ENCODE results near the gene TMEM204.

Gene TMEM204

GRCh38 chr16:1494129-1494640 lies 39.3 kb upstream of the TMEM204 start:
- Histone ChIP-seq H3K9me3 (ENCODE audit: insufficient read depth, low read length) (no peaks in the 10 kb centered on the region), H3K36me3 (replicated peaks; ENCODE audit: low read depth, low read length) (peaks cover 16% of the 10 kb centered on the region), H3K79me2 (ENCODE audit: low read length) (peaks cover 24% of the 10 kb centered on the region), H3K9ac (ENCODE audit: low read length) (peak overlapping the region; percentile 79), H4K20me1 (ENCODE audit: insufficient read depth, low read length) (no peaks in the 10 kb centered on the region), H3K4me1 (ENCODE audit: low read length) (peaks cover 12% of the 10 kb centered on the region), H3K4me3 (ENCODE audit: low read length) (peak overlapping the region; percentile 81), H2AFZ (ENCODE audit: low read depth, low read length) (no peak overlapping the region), H3K27me3 (ENCODE audit: low read depth, low read length) (no peaks in the 10 kb centered on the region), H3K27ac (ENCODE audit: low read length) (no peak overlapping the region), H3K4me2 (ENCODE audit: low read length) (peak overlapping the region; percentile 61)
- no peak for TF ChIP-seq CTCF (IDR thresholded peaks at IDR 0.05; ENCODE audit: low read depth, low read length)
- no peak for TF ChIP-seq EZH2phosphoT487 (IDR thresholded peaks at IDR 0.05; ENCODE audit: low read depth)

DNA sequence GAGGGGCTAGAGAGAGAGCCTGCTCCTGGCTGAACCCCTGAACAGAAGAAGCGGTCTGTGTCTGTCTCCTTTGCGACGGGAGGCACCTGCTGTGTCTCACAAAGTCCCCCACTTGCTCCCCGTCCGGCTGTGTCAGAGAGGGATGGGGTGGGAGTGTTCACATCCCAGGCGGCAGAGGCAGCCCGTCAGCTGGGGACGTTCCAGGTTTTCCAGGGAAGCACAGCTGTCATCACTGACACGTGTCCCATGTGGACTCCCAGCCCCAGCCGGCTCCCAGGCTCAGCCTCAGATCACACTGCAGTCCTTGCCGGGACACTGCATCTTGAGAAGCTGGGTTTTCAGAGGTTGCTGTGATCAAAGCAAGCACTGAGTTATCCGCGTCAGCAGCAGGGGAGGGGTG lies 38.8 kb upstream of the TMEM204 start:
- H2AFZ ChIP-seq (ENCODE audit: low read depth, low read length): no peak overlapping the region
- H3K79me2 ChIP-seq (ENCODE audit: low read length): peaks cover 24% of the 10 kb centered on the region
- no peak overlapping the region for H3K4me2 ChIP-seq (ENCODE audit: low read length)
- no peak for TF ChIP-seq CTCF (IDR thresholded peaks at IDR 0.05; ENCODE audit: low read depth, low read length)
- no peak for TF ChIP-seq EZH2phosphoT487 (IDR thresholded peaks at IDR 0.05; ENCODE audit: low read depth)
- no peak overlapping the region for H3K9ac ChIP-seq (ENCODE audit: low read length)
- no peaks in the 10 kb centered on the region for H3K9me3 ChIP-seq (ENCODE audit: insufficient read depth, low read length)
- peaks cover 16% of the 10 kb centered on the region for H3K36me3 ChIP-seq (replicated peaks; ENCODE audit: low read depth, low read length)
- peaks cover 12% of the 10 kb centered on the region for H3K4me1 ChIP-seq (ENCODE audit: low read length)
- H3K27me3 ChIP-seq (ENCODE audit: low read depth, low read length): no peaks in the 10 kb centered on the region
- 0 out of 2 replicates have a peak overlapping the region, but pooled peaks have one; percentile 81 for H3K4me3 ChIP-seq (ENCODE audit: low read length)
- H4K20me1 ChIP-seq (ENCODE audit: insufficient read depth, low read length): no peaks in the 10 kb centered on the region
- no peak overlapping the region for H3K27ac ChIP-seq (ENCODE audit: low read length)

DNA sequence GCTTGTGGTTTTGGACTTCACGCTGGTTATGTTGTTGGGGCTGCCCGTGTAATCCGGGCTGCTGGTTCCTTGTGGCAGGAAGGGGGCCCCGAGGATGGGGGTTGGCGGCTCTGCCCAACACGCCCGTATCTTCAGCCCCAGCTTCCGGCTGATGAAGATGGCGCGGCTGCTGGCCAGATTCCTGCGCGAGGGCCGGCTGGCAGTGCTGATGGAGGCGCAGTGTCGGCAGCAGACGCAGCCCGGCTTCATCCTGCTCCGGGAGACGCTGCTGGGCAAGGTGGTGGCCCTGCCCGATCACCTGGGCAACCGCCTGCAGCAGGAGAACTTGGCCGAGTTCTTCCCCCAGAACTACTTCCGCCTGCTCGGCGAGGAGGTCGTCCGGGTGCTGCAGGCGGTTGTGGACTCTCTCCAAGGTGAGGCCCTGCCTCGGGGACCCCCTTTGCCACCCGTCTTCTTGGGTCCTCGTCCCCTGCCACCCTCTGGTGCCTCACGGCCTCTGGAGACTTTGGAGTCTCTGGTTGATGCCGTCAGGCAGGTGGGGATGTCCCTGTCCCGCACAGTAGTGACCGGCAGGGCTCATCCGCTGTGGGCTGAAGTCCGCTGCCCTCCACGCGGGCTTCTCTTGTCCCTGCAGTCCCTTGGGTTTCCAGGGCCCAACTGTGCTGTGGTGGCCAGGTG lies 38.1 kb upstream of the TMEM204 start:
- H3K4me3 ChIP-seq (ENCODE audit: low read length): no peak overlapping the region
- H3K9ac ChIP-seq (ENCODE audit: low read length): no peak overlapping the region
- peaks cover 24% of the 10 kb centered on the region for H3K79me2 ChIP-seq (ENCODE audit: low read length)
- peaks cover 12% of the 10 kb centered on the region for H3K4me1 ChIP-seq (ENCODE audit: low read length)
- H3K27ac ChIP-seq (ENCODE audit: low read length): no peak overlapping the region
- no peaks in the 10 kb centered on the region for H3K9me3 ChIP-seq (ENCODE audit: insufficient read depth, low read length)
- H3K4me2 ChIP-seq (ENCODE audit: low read length): no peak overlapping the region
- TF ChIP-seq CTCF (IDR thresholded peaks at IDR 0.05; ENCODE audit: low read depth, low read length) (no peak), EZH2phosphoT487 (IDR thresholded peaks at IDR 0.05; ENCODE audit: low read depth) (no peak)
- H3K27me3 ChIP-seq (ENCODE audit: low read depth, low read length): no peaks in the 10 kb centered on the region
- no peaks in the 10 kb centered on the region for H4K20me1 ChIP-seq (ENCODE audit: insufficient read depth, low read length)
- peaks cover 16% of the 10 kb centered on the region for H3K36me3 ChIP-seq (replicated peaks; ENCODE audit: low read depth, low read length)
- H2AFZ ChIP-seq (ENCODE audit: low read depth, low read length): no peak overlapping the region

DNA sequence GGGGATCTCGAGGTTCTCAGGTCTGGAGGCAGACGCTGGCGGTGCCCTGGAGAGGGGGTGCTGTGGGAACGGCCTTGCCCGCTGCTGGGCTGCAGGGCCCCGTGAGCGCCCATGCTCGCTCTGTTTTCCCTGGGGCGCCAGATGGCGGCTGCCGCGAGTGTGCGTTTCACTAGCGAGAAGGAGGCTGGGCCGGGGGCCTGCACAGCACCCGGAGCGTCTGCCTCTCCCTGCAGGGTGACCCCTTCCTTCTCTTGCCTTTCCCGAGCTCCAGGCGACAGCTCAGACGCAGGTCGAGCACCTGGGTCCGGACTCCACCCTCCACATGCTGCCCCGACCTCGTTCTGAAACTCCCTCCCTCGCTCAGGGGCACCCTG lies 37.6 kb upstream of the TMEM204 start:
- Histone ChIP-seq H3K9me3 (ENCODE audit: insufficient read depth, low read length) (no peaks in the 10 kb centered on the region), H2AFZ (ENCODE audit: low read depth, low read length) (no peak overlapping the region), H3K36me3 (replicated peaks; ENCODE audit: low read depth, low read length) (peaks cover 16% of the 10 kb centered on the region), H3K4me1 (ENCODE audit: low read length) (peaks cover 12% of the 10 kb centered on the region), H3K4me2 (ENCODE audit: low read length) (no peak overlapping the region), H3K9ac (ENCODE audit: low read length) (no peak overlapping the region), H4K20me1 (ENCODE audit: insufficient read depth, low read length) (no peaks in the 10 kb centered on the region), H3K27ac (ENCODE audit: low read length) (no peak overlapping the region), H3K27me3 (ENCODE audit: low read depth, low read length) (no peaks in the 10 kb centered on the region), H3K4me3 (ENCODE audit: low read length) (no peak overlapping the region), H3K79me2 (ENCODE audit: low read length) (peaks cover 24% of the 10 kb centered on the region)
- no peak for TF ChIP-seq CTCF (IDR thresholded peaks at IDR 0.05; ENCODE audit: low read depth, low read length)
- no peak for TF ChIP-seq EZH2phosphoT487 (IDR thresholded peaks at IDR 0.05; ENCODE audit: low read depth)
